DMS153 treated with DMSO at 0.1 percent for 48 hours (cell line): ENCODE results near the gene LIX1L.

Source experiments
- DNase-seq: peaks from one replicate; lab custom pipeline; 2025; ENCODE audit not compliant: unreplicated experiment; lab: John Stamatoyannopoulos, UW

Gene LIX1L

GRCh38 chr1:145963265-145964019, 5.6 kb upstream of the LIX1L start:
- DNase-seq: no peak

DNA sequence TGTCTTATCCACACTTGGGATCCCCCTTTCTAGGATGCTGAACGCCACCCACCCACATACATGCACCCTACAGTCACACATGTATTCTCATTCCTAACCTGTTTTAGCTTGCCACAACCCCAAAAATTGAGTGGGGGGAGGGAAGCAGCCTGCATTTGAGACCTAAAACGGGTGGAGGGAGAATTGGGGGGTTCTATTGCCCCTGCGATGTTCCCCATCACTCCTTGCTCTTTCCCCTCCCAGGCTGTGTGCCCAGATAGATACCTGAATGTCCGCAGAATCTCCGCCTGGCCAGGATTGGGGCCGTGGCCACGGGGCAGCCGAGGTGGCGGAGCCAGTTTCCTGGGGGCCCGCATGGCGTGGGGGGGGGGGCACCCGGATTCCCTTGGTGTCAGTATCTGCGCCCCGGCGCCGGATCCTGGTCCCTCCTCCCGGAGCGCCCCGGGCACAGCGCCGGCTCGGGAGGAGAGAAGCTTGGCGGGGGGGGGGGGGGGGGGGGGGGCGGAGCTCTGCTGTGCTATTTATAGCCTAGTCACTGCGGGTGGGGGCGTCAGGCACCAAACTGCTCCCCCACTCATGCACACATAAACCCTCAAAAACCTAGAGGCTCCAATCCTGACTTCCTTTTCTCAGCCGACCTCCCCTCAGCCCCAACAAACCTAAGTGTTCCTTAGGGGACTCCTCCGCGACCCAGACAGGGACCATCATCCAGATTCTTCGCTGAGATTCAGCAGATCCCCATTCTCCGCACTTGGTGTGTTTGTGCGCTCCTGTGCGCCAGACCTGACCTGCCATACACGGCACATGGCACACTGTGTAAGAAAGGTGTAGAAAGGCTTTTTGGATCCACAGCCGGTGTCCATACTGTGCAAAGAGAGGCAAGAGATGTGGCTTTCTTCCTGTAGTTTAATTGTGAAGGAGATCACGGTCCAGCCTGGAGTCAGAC, 4.6 kb upstream of the LIX1L start:
- DNase-seq: no peak

GRCh38 chr1:145961425-145962156, 3.8 kb upstream of the LIX1L start:
- DNase-seq: no peak

- no peak for DNase-seq
Measured at GRCh38 chr1:145961109-145961424, 3.2 kb upstream of the LIX1L start.

GRCh38 chr1:145960468-145961108, 2.8 kb upstream of the LIX1L start:
- peak; percentile 75 for DNase-seq

DNA sequence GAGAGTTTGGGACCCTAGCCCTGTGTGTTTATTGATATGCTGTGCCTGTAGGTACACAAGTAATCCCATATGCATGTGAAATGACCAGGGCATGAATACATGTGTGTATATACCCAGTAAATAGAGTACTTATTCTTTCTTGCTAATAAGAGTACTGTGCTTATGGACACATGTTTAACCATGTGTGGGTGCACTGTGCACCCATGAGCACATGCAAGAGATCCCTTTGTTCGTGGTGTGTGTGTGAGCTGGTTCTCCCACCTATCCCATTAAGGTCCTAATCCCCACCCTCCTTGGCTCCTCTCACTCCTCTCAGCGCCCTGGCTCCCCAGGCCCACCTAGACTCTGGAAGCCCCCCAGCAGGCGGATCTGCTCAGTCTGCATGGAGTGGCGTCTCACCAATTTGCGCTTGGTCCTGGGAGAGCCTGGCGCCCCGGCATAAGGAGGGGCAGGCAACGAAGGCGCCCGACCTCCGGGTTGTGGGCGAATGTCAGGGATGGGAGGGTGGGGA, 2.2 kb upstream of the LIX1L start:
- no peak for DNase-seq

GRCh38 chr1:145959333-145959732, 1.5 kb upstream of the LIX1L start:
- DNase-seq: no peak

- no peak for DNase-seq
Measured at GRCh38 chr1:145958734-145959133, 917 bp upstream of the LIX1L start.

DNA sequence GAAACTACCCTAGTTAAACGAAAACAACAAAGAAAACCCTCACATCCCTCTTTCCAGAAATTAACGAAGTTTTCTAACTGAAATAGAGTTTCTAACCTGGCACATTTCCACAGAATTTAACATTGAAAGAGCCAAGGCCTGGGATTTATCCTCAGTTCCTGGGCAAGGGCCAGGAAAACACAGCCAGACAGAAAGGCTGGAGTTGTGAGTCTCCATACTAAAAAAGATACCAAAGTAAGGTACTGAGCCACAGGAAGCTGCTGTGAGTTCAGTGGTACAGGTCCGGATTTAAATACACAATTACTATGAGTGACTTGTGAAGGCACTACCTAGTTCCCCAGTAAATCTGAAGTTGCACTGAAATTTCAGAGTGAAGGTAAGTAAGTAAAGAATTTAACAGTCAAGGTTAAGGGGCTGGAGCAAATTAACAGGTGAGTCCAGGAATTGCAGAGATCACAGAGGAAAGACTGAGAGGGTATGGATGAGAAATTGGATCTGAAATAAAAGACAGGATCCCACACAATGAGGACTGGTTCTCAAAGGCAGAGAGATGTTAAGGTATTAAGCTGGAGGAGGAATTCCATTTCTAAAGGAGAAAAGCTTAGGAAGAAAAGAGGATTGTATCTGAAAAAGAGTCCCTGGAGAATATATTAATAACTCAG, 905 bp downstream of the LIX1L start:
- DNase-seq: no peak

GRCh38 chr1:145956361-145956760, 1.5 kb downstream of the LIX1L start:
- DNase-seq: no peak

GRCh38 chr1:145955436-145955835, 2.4 kb downstream of the LIX1L start:
- DNase-seq: no peak

DNA sequence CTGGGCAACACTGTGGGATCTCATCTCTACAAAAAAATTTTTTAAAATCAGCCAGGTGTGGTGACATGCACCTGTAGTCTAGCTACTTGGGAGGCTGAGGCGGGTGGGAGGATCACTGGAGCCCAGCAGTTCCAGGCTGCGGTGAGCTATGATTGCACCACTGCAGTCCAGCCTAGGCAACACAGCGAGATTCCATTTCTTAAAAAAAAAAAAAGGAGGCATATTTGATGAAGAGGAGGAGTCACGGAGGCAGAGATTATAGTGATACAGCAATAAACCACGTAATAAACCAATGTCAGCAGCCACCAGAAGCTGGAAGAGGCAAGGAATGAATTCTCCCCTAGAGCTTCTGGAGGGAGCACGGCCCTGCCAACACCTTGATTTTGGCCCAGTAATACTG, 4.0 kb downstream of the LIX1L start:
- DNase-seq: no peak

DNA sequence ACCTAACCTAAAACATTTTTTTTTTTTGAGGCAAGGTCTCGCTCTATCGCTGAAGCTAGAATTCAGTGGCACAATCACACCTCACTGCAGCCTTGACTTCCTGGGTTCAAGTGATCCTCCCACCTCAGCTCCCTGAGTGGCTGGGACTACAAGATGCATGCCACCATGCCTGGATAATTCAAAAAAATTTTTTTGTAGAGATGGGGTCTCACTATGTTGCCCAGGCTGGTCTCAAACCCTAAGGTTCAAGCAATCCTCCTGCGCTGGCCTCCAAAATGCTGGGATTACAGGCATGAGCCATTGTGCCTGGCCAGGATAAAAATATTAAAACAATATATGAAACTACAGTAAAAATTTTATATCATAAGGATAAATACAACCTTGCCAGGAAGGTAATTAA, 4.9 kb downstream of the LIX1L start:
- no peak for DNase-seq

GRCh38 chr1:145951526-145951925, 6.3 kb downstream of the LIX1L start:
- DNase-seq: no peak

GRCh38 chr1:145949219-145949618, 8.6 kb downstream of the LIX1L start:
- no peak for DNase-seq

- no peak for DNase-seq
Measured at GRCh38 chr1:145947551-145947950, 10.3 kb downstream of the LIX1L start.

DNA sequence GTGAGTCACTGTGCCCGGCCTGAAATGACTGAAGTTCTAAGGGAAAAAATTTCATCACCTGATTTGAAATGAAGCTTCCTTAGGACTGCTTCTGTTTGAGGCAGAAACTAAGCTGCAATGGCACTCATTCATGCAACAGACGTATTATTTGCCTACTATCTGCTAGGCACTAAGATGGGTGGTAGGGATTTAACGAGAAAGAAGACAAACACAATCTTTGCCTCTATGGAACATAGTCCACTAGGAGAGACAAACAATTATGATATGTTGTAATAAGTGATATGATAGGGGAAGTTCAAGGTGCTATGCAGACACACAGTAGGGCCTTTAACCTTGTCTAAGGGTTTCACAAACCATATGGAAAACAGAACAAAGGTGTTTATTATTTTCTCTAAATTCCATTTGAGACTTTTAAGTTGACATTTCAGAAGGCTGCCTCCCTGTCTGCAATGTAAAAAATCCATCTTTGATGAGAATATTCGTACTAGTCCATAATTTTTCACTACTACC, 11.3 kb downstream of the LIX1L start:
- no peak for DNase-seq

- no peak for DNase-seq
Measured at GRCh38 chr1:145944532-145944931, 13.3 kb downstream of the LIX1L start.

DNA sequence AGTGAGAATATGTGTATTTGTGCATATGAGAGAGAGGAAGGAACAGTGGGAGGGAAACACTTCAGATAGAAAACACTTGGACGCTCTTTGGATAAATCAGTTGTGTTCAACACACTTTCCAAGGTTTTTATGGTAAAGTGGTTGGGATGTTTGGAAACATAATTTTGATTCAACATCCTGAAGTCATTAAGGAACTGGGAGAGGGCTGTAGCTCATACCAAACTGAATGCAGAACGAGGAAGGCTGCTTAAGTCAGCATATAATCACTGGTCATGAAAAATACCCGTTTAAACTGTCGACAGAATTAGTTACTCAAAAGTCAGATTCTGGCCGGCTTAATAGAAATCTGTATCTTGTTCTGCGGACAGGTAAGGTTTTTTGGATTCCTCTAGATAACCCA, 14.9 kb downstream of the LIX1L start:
- DNase-seq: no peak

- peak; percentile 16 for DNase-seq
Measured at GRCh38 chr1:145942405-145942804, 15.4 kb downstream of the LIX1L start.
